ENCODE data around the gene RICTOR.

GRCh38 chr5:39108987-39109386, 34.8 kb upstream of the RICTOR start:
- no peak for TF ChIP-seq CTCF (tag by site-specific recombination; IDR thresholded peaks at IDR 0.05)
- TF ChIP-seq ZBTB20 (tag by site-specific recombination; IDR thresholded peaks at IDR 0.05): no peak
- no peak for TF ChIP-seq REST (tag by site-specific recombination; IDR thresholded peaks at IDR 0.05)
